Mammary epithelial cell (primary cell): ENCODE data around the gene TESMIN.

Experiments used
- CTCF ChIP-seq, 2 donors: IDR thresholded peaks in 1 of 2; conservative IDR thresholded peaks in 1 of 2; 2 replicates each; pipeline ENCODE4 v1.5.1; 2011 to 2012; ENCODE audit warnings: inconsistent platforms in 2 of 2, low read length in 2 of 2, mild to moderate bottlenecking in 2 of 2, control low read depth in 1 of 2, low read depth in 1 of 2; ENCODE audit not compliant: insufficient read depth in 1 of 2; ENCODE audit errors: extremely low read depth in 1 of 2
- EZH2 ChIP-seq: IDR thresholded peaks from 2 replicates; pipeline ENCODE4 v1.6.1; 2012; ENCODE audit warnings: low read length, inconsistent platforms, borderline replicate concordance

- TF ChIP-seq CTCF (conservative IDR thresholded peaks at IDR 0.05 in 1 of 2, IDR thresholded peaks at IDR 0.05 in 1 of 2; ENCODE audit: extremely low read depth in 1 of 2, insufficient read depth in 1 of 2, low read depth in 1 of 2, low read length in 2 of 2) (no peak), EZH2 (no peak)
Measured at GRCh38 chr11:68714060-68714856, 37.1 kb downstream of the TESMIN start.
